GM23338 (cell line): ENCODE measurements around the gene BANK1. TPM values are rescaled to one million over a fixed set of nuclear protein-coding genes. Genes with fewer than 3 reads are reported as not detected.
"Not testable (repeated sequence)": the region's sequence is repeated elsewhere in the genome, so short reads cannot be mapped to it uniquely, and the experiment has no call there.

Experiments
- ATAC-seq: fragments of 200-7000 bp; cut with Tn5 transposase; 3 replicates; pipeline ENCODE4 v1.9.1; 2020
- DNase-seq: peaks from one replicate; pipeline ENCODE4 v3.0.0-alpha.2; 2015; ENCODE audit warnings: low spot score
- H2AFZ ChIP-seq: fragments of 200-600 bp; sonication (generic); 2 replicates; pipeline ENCODE4 v1.8.0; 2016; ENCODE audit warnings: antibody characterized with exemption, mild to moderate bottlenecking, moderate library complexity
- H3F3A ChIP-seq: fragments of 200-600 bp; sonication (generic); replicated peaks from 2 replicates; pipeline ENCODE4 v1.8.0; 2017; ENCODE audit warnings: antibody characterized with exemption, mixed run types, low read depth
- H3K27ac ChIP-seq: fragments of 200-600 bp; sonication (generic); 2 replicates; pipeline ENCODE4 v1.6.1; 2016; ENCODE audit warnings: low read depth
- H3K27me3 ChIP-seq: fragments of 200-600 bp; sonication (generic); 2 replicates; pipeline ENCODE4 v1.8.0; 2016; ENCODE audit warnings: mild to moderate bottlenecking, mixed run types, moderate library complexity; ENCODE audit not compliant: insufficient read depth
- H3K36me3 ChIP-seq: fragments of 200-600 bp; sonication (generic); 2 replicates; pipeline ENCODE4 v1.8.0; 2016; ENCODE audit warnings: mild to moderate bottlenecking; ENCODE audit not compliant: insufficient read depth
- H3K4me1 ChIP-seq: fragments of 200-600 bp; sonication (generic); 2 replicates; pipeline ENCODE4 v1.8.0; 2016; ENCODE audit warnings: mild to moderate bottlenecking, moderate library complexity; ENCODE audit not compliant: insufficient read depth
- H3K4me2 ChIP-seq: fragments of 200-600 bp; sonication (generic); 2 replicates; pipeline ENCODE4 v1.7.1; 2017; ENCODE audit warnings: mixed run types
- H3K4me3 ChIP-seq: fragments of 200-600 bp; sonication (generic); 2 replicates; pipeline ENCODE4 v1.6.1; 2016; ENCODE audit warnings: mixed run types
- H3K79me2 ChIP-seq: fragments of 200-600 bp; sonication (generic); replicated peaks from 2 replicates; pipeline ENCODE4 v1.8.0; 2017; ENCODE audit warnings: mild to moderate bottlenecking; ENCODE audit not compliant: insufficient read depth
- H3K9me2 ChIP-seq: fragments of 200-600 bp; sonication (generic); 2 replicates; pipeline ENCODE4 v1.8.0; 2017; ENCODE audit not compliant: insufficient read depth
- H4K20me1 ChIP-seq: fragments of 200-600 bp; sonication (generic); replicated peaks from 2 replicates; pipeline ENCODE4 v1.8.0; 2017; ENCODE audit warnings: mild to moderate bottlenecking; ENCODE audit not compliant: insufficient read depth
- H3K27ac Mint-ChIP-seq: 2 replicates; pipeline ENCODE4 v1.8.0; 2020; ENCODE audit warnings: inconsistent platforms, mild to moderate bottlenecking, moderate library complexity, mixed read lengths
- H3K27me3 Mint-ChIP-seq: 3 replicates; pipeline ENCODE4 v1.8.0; 2022; ENCODE audit warnings: low read depth, mild to moderate bottlenecking, moderate library complexity, mixed read lengths, inconsistent platforms; ENCODE audit not compliant: insufficient read depth, poor library complexity
- H3K36me3 Mint-ChIP-seq: 3 replicates; pipeline ENCODE4 v1.8.0; 2021; ENCODE audit warnings: low read depth, mild to moderate bottlenecking, inconsistent platforms, moderate library complexity, mixed read lengths
- H3K4me1 Mint-ChIP-seq: 3 replicates; pipeline ENCODE4 v1.8.0; 2020; ENCODE audit warnings: mild to moderate bottlenecking, inconsistent platforms, mixed read lengths
- H3K4me3 Mint-ChIP-seq: 3 replicates; pipeline ENCODE4 v1.8.0; 2021; ENCODE audit warnings: moderate library complexity, mild to moderate bottlenecking, inconsistent platforms, mixed read lengths
- H3K9me3 Mint-ChIP-seq: 3 replicates; pipeline ENCODE4 v1.8.0; 2020; ENCODE audit warnings: moderate library complexity, mild to moderate bottlenecking, inconsistent platforms, mixed read lengths
- CTCF ChIP-seq, 2 experiments: fragments of 200-600 bp in 1 of 2; sonication (generic) in 1 of 2; conservative IDR thresholded peaks; 2 replicates each; pipeline versions ENCODE4 v1.5.1 to v1.6.1; 2016 to 2017; ENCODE audit warnings: antibody characterized with exemption in 2 of 2, low read depth in 2 of 2, mild to moderate bottlenecking in 2 of 2, moderate library complexity in 1 of 2
- ETS1 ChIP-seq: IDR thresholded peaks from 2 replicates; pipeline ENCODE4 v1.6.1; 2016; ENCODE audit warnings: antibody characterized with exemption
- EZH2 ChIP-seq: fragments of 200-600 bp; sonication (generic); IDR thresholded peaks from one replicate; pipeline ENCODE4 v1.8.0; 2017; ENCODE audit warnings: antibody characterized with exemption, mild to moderate bottlenecking, low read depth; ENCODE audit not compliant: unreplicated experiment
- JUNB ChIP-seq: IDR thresholded peaks from one replicate; pipeline ENCODE4 v1.6.1; 2016; ENCODE audit warnings: antibody characterized with exemption; ENCODE audit not compliant: unreplicated experiment
- NANOG ChIP-seq: IDR thresholded peaks from 2 replicates; pipeline ENCODE4 v1.6.1; 2016; ENCODE audit warnings: antibody characterized with exemption, borderline replicate concordance
- STAT1 ChIP-seq: IDR thresholded peaks from one replicate; pipeline ENCODE4 v1.6.1; 2016; ENCODE audit warnings: antibody characterized with exemption; ENCODE audit not compliant: unreplicated experiment
- ZNF331 ChIP-seq: fragments of 250-450 bp; sonication (Bioruptor Pico); IDR thresholded peaks from 2 replicates; pipeline ENCODE4 v1.5.0; 2020; ENCODE audit warnings: low read depth, mild to moderate bottlenecking, moderate library complexity
- polyA plus RNA-seq: library from polyadenylated mRNA; unstranded; fragments of >200 nt; fragmentation: Nextera tagmentation; extraction: Ambion mirVana; gene quantifications from 2 replicates; pipeline ENCODE4 v1.2.1, GENCODE V29; 2016
- total RNA-seq: library from RNA; depleted of rRNA; stranded (reverse); fragments of >200 nt; shearing (Covaris generic); gene quantifications from 2 replicates; pipeline ENCODE4 v1.2.3, GENCODE V29; 2014
- TF ChIP-seq, protein P1 (sequence below): fragments of 250-450 bp; sonication (Bioruptor Pico); IDR thresholded peaks from 2 replicates; pipeline ENCODE4 v1.5.0; 2020; ENCODE audit warnings: mild to moderate bottlenecking, moderate library complexity
- TF ChIP-seq, protein P2 (sequence below): IDR thresholded peaks from one replicate; pipeline ENCODE4 v1.6.1; 2018; ENCODE audit warnings: antibody characterized with exemption; ENCODE audit not compliant: unreplicated experiment

Gene BANK1
- total and polyA plus RNA-seq, 2 experiments from 2014 or later, result 0.86 to 0.87 TPM

- not testable (repeated sequence) for H2AFZ ChIP-seq, H3K4me1 Mint-ChIP-seq, H3K36me3 ChIP-seq, ATAC-seq, H3K27ac ChIP-seq, H3K27me3 Mint-ChIP-seq, H3K36me3 Mint-ChIP-seq, H3K27me3 ChIP-seq, H3F3A ChIP-seq, DNase-seq, H3K4me3 ChIP-seq, H3K79me2 ChIP-seq, H3K4me1 ChIP-seq, H3K4me2 ChIP-seq, H3K4me3 Mint-ChIP-seq, H3K9me2 ChIP-seq, H3K27ac Mint-ChIP-seq, H4K20me1 ChIP-seq
- peaks cover 21% of the 10 kb centered on the region for H3K9me3 Mint-ChIP-seq
These were observed 115.0 kb downstream of the BANK1 start for GRCh38 chr4:101905527-101905926.

DNA sequence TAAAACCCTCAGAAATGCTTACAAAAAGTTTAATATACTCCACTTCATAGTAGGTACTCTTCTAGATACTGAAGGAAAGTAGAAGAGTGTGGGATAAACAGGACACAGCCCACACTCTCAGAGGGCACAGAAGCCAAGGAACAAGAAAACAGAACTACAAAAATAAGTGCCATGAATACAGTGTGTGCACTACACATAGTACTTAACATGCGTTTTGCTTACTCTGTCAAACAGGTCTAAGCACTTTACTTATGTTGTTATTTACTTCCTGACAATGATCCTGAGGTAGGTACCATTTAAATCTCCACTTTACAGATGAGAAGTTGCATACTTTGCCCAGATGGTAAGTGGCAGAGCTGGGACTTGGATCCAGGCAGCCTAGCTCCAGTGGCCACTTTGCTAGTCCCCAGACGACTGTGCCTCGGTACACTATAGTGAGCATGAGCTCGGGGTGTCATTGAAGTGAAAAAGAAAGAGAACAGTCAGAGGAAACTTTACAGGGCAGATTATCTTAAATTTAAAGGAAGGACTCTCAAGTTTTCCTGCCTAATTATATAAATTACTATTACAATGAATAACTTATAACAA lies 120.3 kb downstream of the BANK1 start:
- H3K36me3 ChIP-seq, result no peaks in the 10 kb centered on the region
- Mint-ChIP-seq H3K4me3 (no peak overlapping the region), H3K36me3 (0 out of 3 replicates have a peak, but pooled peaks cover 4% of the 10 kb centered on the region), H3K27ac (no peak overlapping the region), H3K9me3 (peaks cover 19% of the 10 kb centered on the region), H3K4me1 (no peaks in the 10 kb centered on the region), H3K27me3 (no peaks in the 10 kb centered on the region)
- H3K27me3 ChIP-seq, result no peaks in the 10 kb centered on the region
- no peak overlapping the region for H3K4me3 ChIP-seq
- H3K4me1 ChIP-seq, result no peaks in the 10 kb centered on the region
- H4K20me1 ChIP-seq, result no peaks in the 10 kb centered on the region
- no peak overlapping the region for H3K27ac ChIP-seq
- no peaks in the 10 kb centered on the region for H3K79me2 ChIP-seq
- no peaks in the 10 kb centered on the region for H3F3A ChIP-seq
- H2AFZ ChIP-seq, result no peak overlapping the region
- H3K9me2 ChIP-seq, result no peaks in the 10 kb centered on the region
- H3K4me2 ChIP-seq, result no peak overlapping the region
- no peak for ATAC-seq
- no peak for DNase-seq
- TF ChIP-seq JUNB (no peak), STAT1 (no peak), EZH2 (no peak), ZNF331 (CRISPR knock-in tag) (no peak), ETS1 (no peak), NANOG (no peak), CTCF (conservative IDR thresholded peaks at IDR 0.05; ENCODE audit: low read depth in 2 of 2) (no peak)
- TF ChIP-seq, protein P1, sequence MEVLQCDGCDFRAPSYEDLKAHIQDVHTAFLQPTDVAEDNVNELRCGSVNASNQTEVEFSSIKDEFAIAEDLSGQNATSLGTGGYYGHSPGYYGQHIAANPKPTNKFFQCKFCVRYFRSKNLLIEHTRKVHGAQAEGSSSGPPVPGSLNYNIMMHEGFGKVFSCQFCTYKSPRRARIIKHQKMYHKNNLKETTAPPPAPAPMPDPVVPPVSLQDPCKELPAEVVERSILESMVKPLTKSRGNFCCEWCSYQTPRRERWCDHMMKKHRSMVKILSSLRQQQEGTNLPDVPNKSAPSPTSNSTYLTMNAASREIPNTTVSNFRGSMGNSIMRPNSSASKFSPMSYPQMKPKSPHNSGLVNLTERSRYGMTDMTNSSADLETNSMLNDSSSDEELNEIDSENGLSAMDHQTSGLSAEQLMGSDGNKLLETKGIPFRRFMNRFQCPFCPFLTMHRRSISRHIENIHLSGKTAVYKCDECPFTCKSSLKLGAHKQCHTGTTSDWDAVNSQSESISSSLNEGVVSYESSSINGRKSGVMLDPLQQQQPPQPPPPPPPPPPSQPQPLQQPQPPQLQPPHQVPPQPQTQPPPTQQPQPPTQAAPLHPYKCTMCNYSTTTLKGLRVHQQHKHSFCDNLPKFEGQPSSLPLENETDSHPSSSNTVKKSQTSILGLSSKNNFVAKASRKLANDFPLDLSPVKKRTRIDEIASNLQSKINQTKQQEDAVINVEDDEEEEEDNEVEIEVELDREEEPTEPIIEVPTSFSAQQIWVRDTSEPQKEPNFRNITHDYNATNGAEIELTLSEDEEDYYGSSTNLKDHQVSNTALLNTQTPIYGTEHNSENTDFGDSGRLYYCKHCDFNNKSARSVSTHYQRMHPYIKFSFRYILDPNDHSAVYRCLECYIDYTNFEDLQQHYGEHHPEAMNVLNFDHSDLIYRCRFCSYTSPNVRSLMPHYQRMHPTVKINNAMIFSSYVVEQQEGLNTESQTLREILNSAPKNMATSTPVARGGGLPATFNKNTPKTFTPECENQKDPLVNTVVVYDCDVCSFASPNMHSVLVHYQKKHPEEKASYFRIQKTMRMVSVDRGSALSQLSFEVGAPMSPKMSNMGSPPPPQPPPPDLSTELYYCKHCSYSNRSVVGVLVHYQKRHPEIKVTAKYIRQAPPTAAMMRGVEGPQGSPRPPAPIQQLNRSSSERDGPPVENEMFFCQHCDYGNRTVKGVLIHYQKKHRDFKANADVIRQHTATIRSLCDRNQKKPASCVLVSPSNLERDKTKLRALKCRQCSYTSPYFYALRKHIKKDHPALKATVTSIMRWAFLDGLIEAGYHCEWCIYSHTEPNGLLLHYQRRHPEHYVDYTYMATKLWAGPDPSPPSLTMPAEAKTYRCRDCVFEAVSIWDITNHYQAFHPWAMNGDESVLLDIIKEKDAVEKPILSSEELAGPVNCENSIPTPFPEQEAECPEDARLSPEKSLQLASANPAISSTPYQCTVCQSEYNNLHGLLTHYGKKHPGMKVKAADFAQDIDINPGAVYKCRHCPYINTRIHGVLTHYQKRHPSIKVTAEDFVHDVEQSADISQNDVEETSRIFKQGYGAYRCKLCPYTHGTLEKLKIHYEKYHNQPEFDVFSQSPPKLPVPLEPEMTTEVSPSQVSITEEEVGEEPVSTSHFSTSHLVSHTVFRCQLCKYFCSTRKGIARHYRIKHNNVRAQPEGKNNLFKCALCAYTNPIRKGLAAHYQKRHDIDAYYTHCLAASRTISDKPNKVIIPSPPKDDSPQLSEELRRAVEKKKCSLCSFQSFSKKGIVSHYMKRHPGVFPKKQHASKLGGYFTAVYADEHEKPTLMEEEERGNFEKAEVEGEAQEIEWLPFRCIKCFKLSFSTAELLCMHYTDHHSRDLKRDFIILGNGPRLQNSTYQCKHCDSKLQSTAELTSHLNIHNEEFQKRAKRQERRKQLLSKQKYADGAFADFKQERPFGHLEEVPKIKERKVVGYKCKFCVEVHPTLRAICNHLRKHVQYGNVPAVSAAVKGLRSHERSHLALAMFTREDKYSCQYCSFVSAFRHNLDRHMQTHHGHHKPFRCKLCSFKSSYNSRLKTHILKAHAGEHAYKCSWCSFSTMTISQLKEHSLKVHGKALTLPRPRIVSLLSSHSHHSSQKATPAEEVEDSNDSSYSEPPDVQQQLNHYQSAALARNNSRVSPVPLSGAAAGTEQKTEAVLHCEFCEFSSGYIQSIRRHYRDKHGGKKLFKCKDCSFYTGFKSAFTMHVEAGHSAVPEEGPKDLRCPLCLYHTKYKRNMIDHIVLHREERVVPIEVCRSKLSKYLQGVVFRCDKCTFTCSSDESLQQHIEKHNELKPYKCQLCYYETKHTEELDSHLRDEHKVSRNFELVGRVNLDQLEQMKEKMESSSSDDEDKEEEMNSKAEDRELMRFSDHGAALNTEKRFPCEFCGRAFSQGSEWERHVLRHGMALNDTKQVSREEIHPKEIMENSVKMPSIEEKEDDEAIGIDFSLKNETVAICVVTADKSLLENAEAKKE (CRISPR knock-in tag), result no peak
- TF ChIP-seq, protein P2, sequence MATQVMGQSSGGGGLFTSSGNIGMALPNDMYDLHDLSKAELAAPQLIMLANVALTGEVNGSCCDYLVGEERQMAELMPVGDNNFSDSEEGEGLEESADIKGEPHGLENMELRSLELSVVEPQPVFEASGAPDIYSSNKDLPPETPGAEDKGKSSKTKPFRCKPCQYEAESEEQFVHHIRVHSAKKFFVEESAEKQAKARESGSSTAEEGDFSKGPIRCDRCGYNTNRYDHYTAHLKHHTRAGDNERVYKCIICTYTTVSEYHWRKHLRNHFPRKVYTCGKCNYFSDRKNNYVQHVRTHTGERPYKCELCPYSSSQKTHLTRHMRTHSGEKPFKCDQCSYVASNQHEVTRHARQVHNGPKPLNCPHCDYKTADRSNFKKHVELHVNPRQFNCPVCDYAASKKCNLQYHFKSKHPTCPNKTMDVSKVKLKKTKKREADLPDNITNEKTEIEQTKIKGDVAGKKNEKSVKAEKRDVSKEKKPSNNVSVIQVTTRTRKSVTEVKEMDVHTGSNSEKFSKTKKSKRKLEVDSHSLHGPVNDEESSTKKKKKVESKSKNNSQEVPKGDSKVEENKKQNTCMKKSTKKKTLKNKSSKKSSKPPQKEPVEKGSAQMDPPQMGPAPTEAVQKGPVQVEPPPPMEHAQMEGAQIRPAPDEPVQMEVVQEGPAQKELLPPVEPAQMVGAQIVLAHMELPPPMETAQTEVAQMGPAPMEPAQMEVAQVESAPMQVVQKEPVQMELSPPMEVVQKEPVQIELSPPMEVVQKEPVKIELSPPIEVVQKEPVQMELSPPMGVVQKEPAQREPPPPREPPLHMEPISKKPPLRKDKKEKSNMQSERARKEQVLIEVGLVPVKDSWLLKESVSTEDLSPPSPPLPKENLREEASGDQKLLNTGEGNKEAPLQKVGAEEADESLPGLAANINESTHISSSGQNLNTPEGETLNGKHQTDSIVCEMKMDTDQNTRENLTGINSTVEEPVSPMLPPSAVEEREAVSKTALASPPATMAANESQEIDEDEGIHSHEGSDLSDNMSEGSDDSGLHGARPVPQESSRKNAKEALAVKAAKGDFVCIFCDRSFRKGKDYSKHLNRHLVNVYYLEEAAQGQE, result no peak
